GM19395 (cell line): ENCODE measurements around the gene AKNAD1.

Experiments
- ATAC-seq: cut with Tn5 transposase; IDR thresholded peaks from one replicate; pipeline ENCODE4 v1.9.1; 2021; ENCODE audit warnings: mild to moderate bottlenecking, moderate library complexity; ENCODE audit not compliant: unreplicated experiment

AKNAD1 gene

GRCh38 chr1:108832929-108833328, 24.0 kb downstream of the AKNAD1 start:
- ATAC-seq: no peak

- ATAC-seq: no peak
Measured at GRCh38 chr1:108831225-108831624, 25.7 kb downstream of the AKNAD1 start.

GRCh38 chr1:108830119-108831008, 26.5 kb downstream of the AKNAD1 start:
- ATAC-seq: no peak

GRCh38 chr1:108829498-108829916, 27.4 kb downstream of the AKNAD1 start:
- ATAC-seq: no peak

- no peak for ATAC-seq
Measured at GRCh38 chr1:108828074-108828961, 28.6 kb downstream of the AKNAD1 start.

GRCh38 chr1:108826081-108826635, 30.7 kb downstream of the AKNAD1 start:
- ATAC-seq: no peak

GRCh38 chr1:108824051-108824450, 32.8 kb downstream of the AKNAD1 start:
- no peak for ATAC-seq

- no peak for ATAC-seq
Measured at GRCh38 chr1:108823632-108824031, 33.3 kb downstream of the AKNAD1 start.

GRCh38 chr1:108819878-108820277, 37.0 kb downstream of the AKNAD1 start:
- ATAC-seq: no peak

- no peak for ATAC-seq
Measured at GRCh38 chr1:108817811-108818210, 39.1 kb downstream of the AKNAD1 start.

- ATAC-seq: no peak
Measured at GRCh38 chr1:108817016-108817415, 39.9 kb downstream of the AKNAD1 start.

- no peak for ATAC-seq
Measured at GRCh38 chr1:108816049-108816893, 40.6 kb downstream of the AKNAD1 start.

- no peak for ATAC-seq
Measured at GRCh38 chr1:108815566-108815965, 41.3 kb downstream of the AKNAD1 start.

- no peak for ATAC-seq
Measured at GRCh38 chr1:108814343-108815125, 42.4 kb downstream of the AKNAD1 start.

GRCh38 chr1:108813326-108813725, 43.6 kb downstream of the AKNAD1 start:
- no peak for ATAC-seq

- ATAC-seq: no peak
Measured at GRCh38 chr1:108811611-108812010, 45.3 kb downstream of the AKNAD1 start.

- ATAC-seq: no peak
Measured at GRCh38 chr1:108808438-108808837, 48.5 kb downstream of the AKNAD1 start.

GRCh38 chr1:108803548-108803947, 53.3 kb downstream of the AKNAD1 start:
- ATAC-seq: no peak

GRCh38 chr1:108801101-108801500, 55.8 kb downstream of the AKNAD1 start:
- ATAC-seq: no peak

- no peak for ATAC-seq
Measured at GRCh38 chr1:108799001-108799400, 57.9 kb downstream of the AKNAD1 start.
